DMS153 (cell line): Measurements from ENCODE around the gene SLC51A.

ENCODE experiments used
- DNase-seq: peaks from one replicate; lab custom pipeline; 2025; lab: John Stamatoyannopoulos, UW

Gene SLC51A

GRCh38 chr3:196216681-196217211, 412 bp downstream of the SLC51A start:
- DNase-seq, result no peak

- no peak for DNase-seq
Measured at GRCh38 chr3:196217307-196218154, 1.2 kb downstream of the SLC51A start.

GRCh38 chr3:196218155-196218712, 1.9 kb downstream of the SLC51A start:
- DNase-seq, result no peak

- peak; percentile 84 for DNase-seq
Measured at GRCh38 chr3:196219194-196219969, 3.0 kb downstream of the SLC51A start.

GRCh38 chr3:196219970-196220311, 3.6 kb downstream of the SLC51A start:
- no peak for DNase-seq

- no peak for DNase-seq
Measured at GRCh38 chr3:196220587-196220986, 4.3 kb downstream of the SLC51A start.

GRCh38 chr3:196220991-196221390, 4.7 kb downstream of the SLC51A start:
- no peak for DNase-seq

GRCh38 chr3:196222876-196223595, 6.7 kb downstream of the SLC51A start:
- DNase-seq, result no peak

GRCh38 chr3:196225086-196225485, 8.8 kb downstream of the SLC51A start:
- no peak for DNase-seq

GRCh38 chr3:196225763-196226364, 9.5 kb downstream of the SLC51A start:
- DNase-seq, result no peak

GRCh38 chr3:196227121-196227561, 10.8 kb downstream of the SLC51A start:
- no peak for DNase-seq

- DNase-seq, result no peak
Measured at GRCh38 chr3:196227629-196228493, 11.5 kb downstream of the SLC51A start.

- DNase-seq, result no peak
Measured at GRCh38 chr3:196232154-196232881, 16.0 kb downstream of the SLC51A start.

- DNase-seq, result no peak
Measured at GRCh38 chr3:196232882-196233251, 16.5 kb downstream of the SLC51A start.

GRCh38 chr3:196235452-196236122, 19.3 kb downstream of the SLC51A start:
- no peak for DNase-seq

- no peak for DNase-seq
Measured at GRCh38 chr3:196236223-196236622, 19.9 kb downstream of the SLC51A start.

- DNase-seq, result no peak
Measured at GRCh38 chr3:196237203-196237602, 20.9 kb downstream of the SLC51A start.

GRCh38 chr3:196238612-196239560, 22.6 kb downstream of the SLC51A start:
- no peak for DNase-seq
